ENCODE measurements around the gene MUC5B. TPM values are rescaled to one million over a fixed set of nuclear protein-coding genes. Genes with fewer than 3 reads are reported as not detected.

Gene MUC5B
- total and polyA plus RNA-seq, 2 donors (not counting 1 experiment from before 2014, with no cell fraction given), result not detected

- Histone ChIP-seq H3K79me2 (ENCODE audit: control insufficient read depth, insufficient read depth, low read length) (no peaks in the 10 kb centered on the region), H3K27me3 (replicated peaks in 1 of 4; ENCODE audit: control extremely low read depth in 1 of 4, control insufficient read depth in 3 of 4, insufficient read depth in 4 of 4, low read length in 3 of 4) (no peaks in the 10 kb centered on the region), H4K20me1 (ENCODE audit: control insufficient read depth, insufficient read depth, low read length, poor library complexity, severe bottlenecking) (no peaks in the 10 kb centered on the region), H2AFZ (ENCODE audit: insufficient read depth, low read depth, low read length, poor library complexity, severe bottlenecking) (no peak overlapping the region), H3K36me3 (replicated peaks in 1 of 2; ENCODE audit: control extremely low read depth in 1 of 2, control insufficient read depth in 1 of 2, extremely low read depth in 1 of 2, insufficient read depth in 2 of 2, low read length in 1 of 2) (no peaks in the 10 kb centered on the region), H3K9me3 (ENCODE audit: control extremely low read depth in 1 of 3, control insufficient read depth in 2 of 3, insufficient read depth in 1 of 3, low read length in 2 of 3) (peaks cover 0 to 7% (median 0%) of the 10 kb centered on the region in 3 donors), H3K27ac (ENCODE audit: low read length in 2 of 2) (no peak overlapping the region), H3K4me2 (replicated peaks; ENCODE audit: low read depth, low read length, poor library complexity, severe bottlenecking) (no peak overlapping the region), H3K4me3 (ENCODE audit: control extremely low read depth in 1 of 5, extremely low read depth in 1 of 5, insufficient read depth in 1 of 5, low read depth in 2 of 5, low read length in 4 of 5) (no peak overlapping the region), H3K9ac (ENCODE audit: low read length) (no peak overlapping the region), H3K4me1 (ENCODE audit: control insufficient read depth in 2 of 2, insufficient read depth in 2 of 2, low read length in 2 of 2) (no peaks in the 10 kb centered on the region)
- Mint-ChIP-seq H3K27me3 (no peaks in the 10 kb centered on the region), H3K4me1 (no peaks in the 10 kb centered on the region), H3K9me3 (ENCODE audit: insufficient read depth) (no peaks in the 10 kb centered on the region), H3K4me3 (no peak overlapping the region), H3K27ac (no peak overlapping the region)
- ATAC-seq (ENCODE audit: low read depth) (no peak), DNase-seq (no peak)
- TF ChIP-seq, protein P1, sequence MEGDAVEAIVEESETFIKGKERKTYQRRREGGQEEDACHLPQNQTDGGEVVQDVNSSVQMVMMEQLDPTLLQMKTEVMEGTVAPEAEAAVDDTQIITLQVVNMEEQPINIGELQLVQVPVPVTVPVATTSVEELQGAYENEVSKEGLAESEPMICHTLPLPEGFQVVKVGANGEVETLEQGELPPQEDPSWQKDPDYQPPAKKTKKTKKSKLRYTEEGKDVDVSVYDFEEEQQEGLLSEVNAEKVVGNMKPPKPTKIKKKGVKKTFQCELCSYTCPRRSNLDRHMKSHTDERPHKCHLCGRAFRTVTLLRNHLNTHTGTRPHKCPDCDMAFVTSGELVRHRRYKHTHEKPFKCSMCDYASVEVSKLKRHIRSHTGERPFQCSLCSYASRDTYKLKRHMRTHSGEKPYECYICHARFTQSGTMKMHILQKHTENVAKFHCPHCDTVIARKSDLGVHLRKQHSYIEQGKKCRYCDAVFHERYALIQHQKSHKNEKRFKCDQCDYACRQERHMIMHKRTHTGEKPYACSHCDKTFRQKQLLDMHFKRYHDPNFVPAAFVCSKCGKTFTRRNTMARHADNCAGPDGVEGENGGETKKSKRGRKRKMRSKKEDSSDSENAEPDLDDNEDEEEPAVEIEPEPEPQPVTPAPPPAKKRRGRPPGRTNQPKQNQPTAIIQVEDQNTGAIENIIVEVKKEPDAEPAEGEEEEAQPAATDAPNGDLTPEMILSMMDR (IDR thresholded peaks at IDR 0.05), result no peak
- no peak for TF ChIP-seq EZH2 (IDR thresholded peaks at IDR 0.05; ENCODE audit: borderline replicate concordance, insufficient read depth, low read depth, low read length, poor library complexity, severe bottlenecking)
- ChIA-PET CTCF (no interaction called here), POLR2A (interaction anchor here (0.6 kb wide), 1 partner anchor 373 kb away, joined by 6 read pairs; no protein-coding TSS in a partner anchor)
- intact Hi-C loops (cut with micrococcal nuclease), result no loop called here
- 89% methylated on average over 37 of the region's 37 CpGs for WGBS (ENCODE audit: insufficient coverage)
Measured at GRCh38 chr11:1236316-1237127, 13.7 kb downstream of the MUC5B start.

DNA sequence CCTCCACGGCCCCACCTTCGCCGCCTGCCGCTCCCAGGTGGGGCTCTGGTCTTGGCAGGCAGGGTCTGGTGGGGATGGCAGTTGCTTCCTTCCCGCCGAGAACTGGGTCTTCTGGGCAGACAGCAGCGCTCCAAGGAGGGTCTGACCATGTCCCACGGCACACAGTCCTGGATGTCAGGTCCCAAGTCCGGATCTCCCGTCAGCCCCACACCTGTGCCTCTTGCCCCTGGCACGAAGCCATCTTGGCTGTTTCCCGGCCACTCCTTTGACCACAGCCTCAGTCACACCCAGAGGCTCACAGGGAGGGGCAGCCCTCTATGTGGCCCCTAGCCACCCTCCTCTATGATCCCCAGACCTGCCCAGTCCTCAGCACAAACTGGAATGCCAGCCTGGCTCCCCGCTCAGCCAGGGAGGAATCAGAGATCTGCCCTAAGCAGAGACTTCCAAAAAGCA lies 14.3 kb downstream of the MUC5B start:
- Mint-ChIP-seq H3K4me3 (no peak overlapping the region), H3K9me3 (ENCODE audit: insufficient read depth) (no peaks in the 10 kb centered on the region), H3K4me1 (no peaks in the 10 kb centered on the region), H3K27me3 (no peaks in the 10 kb centered on the region), H3K27ac (no peak overlapping the region)
- H3K4me2 ChIP-seq (replicated peaks; ENCODE audit: low read depth, low read length, poor library complexity, severe bottlenecking), result no peak overlapping the region
- no peak for ATAC-seq (ENCODE audit: low read depth)
- no peaks in the 10 kb centered on the region for H3K4me1 ChIP-seq (ENCODE audit: control insufficient read depth in 2 of 2, insufficient read depth in 2 of 2, low read length in 2 of 2)
- intact Hi-C loops (cut with micrococcal nuclease), result no loop called here
- H3K36me3 ChIP-seq (replicated peaks in 1 of 2; ENCODE audit: control extremely low read depth in 1 of 2, control insufficient read depth in 1 of 2, extremely low read depth in 1 of 2, insufficient read depth in 2 of 2, low read length in 1 of 2), result no peaks in the 10 kb centered on the region
- no peaks in the 10 kb centered on the region for H4K20me1 ChIP-seq (ENCODE audit: control insufficient read depth, insufficient read depth, low read length, poor library complexity, severe bottlenecking)
- WGBS (ENCODE audit: insufficient coverage), result 92% methylated on average over 13 of the region's 13 CpGs
- no peak overlapping the region for H3K4me3 ChIP-seq (ENCODE audit: control extremely low read depth in 1 of 5, extremely low read depth in 1 of 5, insufficient read depth in 1 of 5, low read depth in 2 of 5, low read length in 4 of 5)
- H3K27ac ChIP-seq (ENCODE audit: low read length in 2 of 2), result no peak overlapping the region
- no peak for TF ChIP-seq EZH2 (IDR thresholded peaks at IDR 0.05; ENCODE audit: borderline replicate concordance, insufficient read depth, low read depth, low read length, poor library complexity, severe bottlenecking)
- TF ChIP-seq, protein P1 (IDR thresholded peaks at IDR 0.05), result no peak
- ChIA-PET POLR2A (no interaction called here), CTCF (no interaction called here)
- no peak overlapping the region for H3K9ac ChIP-seq (ENCODE audit: low read length)
- no peaks in the 10 kb centered on the region for H3K27me3 ChIP-seq (replicated peaks in 1 of 4; ENCODE audit: control extremely low read depth in 1 of 4, control insufficient read depth in 3 of 4, insufficient read depth in 4 of 4, low read length in 3 of 4)
- peaks cover 0 to 9% (median 0%) of the 10 kb centered on the region in 3 donors for H3K9me3 ChIP-seq (ENCODE audit: control extremely low read depth in 1 of 3, control insufficient read depth in 2 of 3, insufficient read depth in 1 of 3, low read length in 2 of 3)
- no peak overlapping the region for H2AFZ ChIP-seq (ENCODE audit: insufficient read depth, low read depth, low read length, poor library complexity, severe bottlenecking)
- no peaks in the 10 kb centered on the region for H3K79me2 ChIP-seq (ENCODE audit: control insufficient read depth, insufficient read depth, low read length)
- DNase-seq, result no peak

Measured in B cell (primary cell).